Thyroid gland (tissue), 4 donors: ENCODE data around the gene CACNB4. TPM values are rescaled to one million over a fixed set of nuclear protein-coding genes. Genes with fewer than 3 reads are reported as not detected.

Source experiments
- DNase-seq, 2 donors: peaks; one replicate each; pipeline ENCODE4 v3.0.0-alpha.2; 2019
- H3K27ac ChIP-seq, 3 donors: fragments of 200-600 bp; sonication (generic); 1 replicate in 2 of 3; 2 replicates in 1 of 3; pipeline ENCODE4 v1.5.1; 2016 to 2019; ENCODE audit warnings: mild to moderate bottlenecking in 1 of 3, moderate library complexity in 1 of 3
- H3K27me3 ChIP-seq: fragments of 200-600 bp; sonication (generic); one replicate; pipeline ENCODE4 v1.5.1; 2019
- H3K36me3 ChIP-seq, 2 donors: fragments of 200-600 bp; sonication (generic); one replicate each; pipeline ENCODE4 v1.5.1; 2016 to 2019
- H3K4me1 ChIP-seq, 2 donors: fragments of 200-600 bp; sonication (generic); one replicate each; pipeline ENCODE4 v1.5.1; 2017 to 2019
- H3K4me3 ChIP-seq, 3 donors: fragments of 200-600 bp; sonication (generic); replicated peaks in 1 of 3; 1 replicate in 2 of 3; 2 replicates in 1 of 3; pipeline ENCODE4 v1.5.1; 2016; ENCODE audit warnings: mild to moderate bottlenecking in 1 of 3
- H3K9me3 ChIP-seq: fragments of 200-600 bp; sonication (generic); one replicate; pipeline ENCODE4 v1.5.1; 2017
- POLR2A ChIP-seq, 2 donors: fragments of 450-650 bp; IDR thresholded peaks; one replicate each; pipeline ENCODE4 v1.6.1; 2017; ENCODE audit warnings: antibody characterized with exemption in 2 of 2, mild to moderate bottlenecking in 2 of 2, moderate library complexity in 1 of 2
- WGBS, 2 donors: methylation state at CpG; one replicate each; pipeline ENCODE4 v1.1.5; 2017; 5-methylcytosine and 5-hydroxymethylcytosine counted together
- intact Hi-C: fragments of 100-400 bp; cut with DNase I; formaldehyde crosslinking; loops from one replicate; pipeline ENCODE4 v1.15.1; 2023
- total RNA-seq, 4 donors: library from RNA; depleted of rRNA; stranded (reverse); fragments of >200 nt; gene quantifications; one replicate each; pipeline ENCODE4 v1.2.3, GENCODE V29; 2016
- TF ChIP-seq, protein P1 (sequence below), 6 experiments: fragments of 200-600 bp in 3 of 6; fragments of 450-650 bp in 3 of 6; sonication (generic) in 3 of 6; IDR thresholded peaks; one replicate each; pipeline ENCODE4 v1.5.1; 2016 to 2019; ENCODE audit warnings: antibody characterized with exemption in 6 of 6, mild to moderate bottlenecking in 2 of 6, inconsistent platforms in 1 of 6, moderate library complexity in 1 of 6

Gene CACNB4
- total RNA-seq, 4 donors from 2014 or later: 3.0 to 3.6 (median 3.2) TPM

DNA sequence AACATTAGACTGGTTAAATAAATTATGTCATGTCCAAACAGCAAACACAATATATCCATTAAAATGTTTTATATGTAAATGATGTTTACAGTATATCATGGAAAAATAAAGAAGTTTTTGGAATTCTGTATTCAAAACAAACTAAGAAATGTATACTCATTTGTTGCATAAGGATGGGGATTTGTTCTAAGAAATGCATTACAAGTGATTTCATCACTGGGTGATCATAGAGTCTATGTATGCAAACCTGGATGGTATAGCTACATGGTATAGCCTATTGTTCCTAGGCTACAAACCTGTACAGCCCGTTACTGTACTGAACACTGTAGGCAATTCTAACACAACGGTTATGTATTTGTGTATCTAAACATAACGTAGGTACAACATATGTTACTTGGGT is 305.7 kb downstream of the CACNB4 start:
- Histone ChIP-seq H3K27ac (no peak overlapping the region), H3K4me3 (no peak overlapping the region), H3K4me1 (peaks cover 6 to 7% of the 10 kb centered on the region in 2 donors), H3K9me3 (no peaks in the 10 kb centered on the region), H3K36me3 (no peaks in the 10 kb centered on the region), H3K27me3 (no peaks in the 10 kb centered on the region)
- 95% methylated on average over 3 of the region's 3 CpGs for WGBS, 2 donors
- DNase-seq: no peak
- intact Hi-C loops: no loop called here
- TF ChIP-seq POLR2A (IDR thresholded peaks at IDR 0.05): no peak
- TF ChIP-seq, protein P1, sequence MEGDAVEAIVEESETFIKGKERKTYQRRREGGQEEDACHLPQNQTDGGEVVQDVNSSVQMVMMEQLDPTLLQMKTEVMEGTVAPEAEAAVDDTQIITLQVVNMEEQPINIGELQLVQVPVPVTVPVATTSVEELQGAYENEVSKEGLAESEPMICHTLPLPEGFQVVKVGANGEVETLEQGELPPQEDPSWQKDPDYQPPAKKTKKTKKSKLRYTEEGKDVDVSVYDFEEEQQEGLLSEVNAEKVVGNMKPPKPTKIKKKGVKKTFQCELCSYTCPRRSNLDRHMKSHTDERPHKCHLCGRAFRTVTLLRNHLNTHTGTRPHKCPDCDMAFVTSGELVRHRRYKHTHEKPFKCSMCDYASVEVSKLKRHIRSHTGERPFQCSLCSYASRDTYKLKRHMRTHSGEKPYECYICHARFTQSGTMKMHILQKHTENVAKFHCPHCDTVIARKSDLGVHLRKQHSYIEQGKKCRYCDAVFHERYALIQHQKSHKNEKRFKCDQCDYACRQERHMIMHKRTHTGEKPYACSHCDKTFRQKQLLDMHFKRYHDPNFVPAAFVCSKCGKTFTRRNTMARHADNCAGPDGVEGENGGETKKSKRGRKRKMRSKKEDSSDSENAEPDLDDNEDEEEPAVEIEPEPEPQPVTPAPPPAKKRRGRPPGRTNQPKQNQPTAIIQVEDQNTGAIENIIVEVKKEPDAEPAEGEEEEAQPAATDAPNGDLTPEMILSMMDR (IDR thresholded peaks at IDR 0.05): no peak

DNA sequence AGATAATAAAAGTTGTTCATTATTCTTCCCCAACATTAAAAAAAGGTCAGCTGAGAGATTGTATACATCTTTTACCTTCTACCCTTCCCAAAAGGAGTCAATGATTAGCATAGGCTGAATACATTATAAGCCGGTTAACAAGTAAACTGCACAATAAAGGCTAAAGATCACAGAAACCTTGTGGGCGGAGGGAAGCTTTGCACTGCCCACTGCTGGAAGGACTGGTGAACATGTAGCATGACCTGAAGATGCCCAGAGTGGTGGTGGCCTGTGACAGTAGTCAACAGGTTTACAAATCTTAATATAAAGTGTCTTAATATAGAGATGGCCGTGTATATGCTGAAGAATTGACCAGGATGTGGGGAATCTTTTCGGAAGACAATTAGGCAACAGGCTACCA is 306.3 kb downstream of the CACNB4 start:
- Histone ChIP-seq H3K4me1 (peaks cover 6 to 7% of the 10 kb centered on the region in 2 donors), H3K27me3 (no peaks in the 10 kb centered on the region), H3K9me3 (no peaks in the 10 kb centered on the region), H3K27ac (no peak overlapping the region), H3K4me3 (no peak overlapping the region), H3K36me3 (no peaks in the 10 kb centered on the region)
- 97 to 98% methylated on average over 4 of the region's 4 CpGs for WGBS, 2 donors
- TF ChIP-seq, protein P1 (IDR thresholded peaks at IDR 0.05): no peak
- TF ChIP-seq POLR2A (IDR thresholded peaks at IDR 0.05): no peak
- intact Hi-C loops: no loop called here
- no peak for DNase-seq

DNA sequence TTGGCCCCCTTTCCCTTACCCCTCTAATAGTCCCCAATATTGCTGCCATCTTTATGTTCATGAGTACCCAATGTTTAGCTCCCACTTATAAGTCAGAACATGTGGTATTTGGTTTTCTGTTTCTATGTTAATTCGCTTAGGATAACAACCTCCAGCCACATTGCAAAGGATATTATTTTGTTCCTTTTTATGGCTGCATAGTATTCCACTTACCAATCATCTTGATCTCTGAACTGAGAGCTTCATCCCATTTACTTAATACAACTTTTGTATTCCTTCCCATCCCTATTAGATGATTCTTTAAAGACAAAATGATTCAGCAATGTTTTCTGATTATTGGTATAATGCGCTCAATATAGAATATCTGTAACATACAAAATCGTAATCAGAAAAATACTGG is 307.3 kb downstream of the CACNB4 start:
- no peak for TF ChIP-seq POLR2A (IDR thresholded peaks at IDR 0.05)
- TF ChIP-seq, protein P1 (IDR thresholded peaks at IDR 0.05): no peak
- Histone ChIP-seq H3K9me3 (no peaks in the 10 kb centered on the region), H3K4me1 (no peaks in the 10 kb centered on the region), H3K4me3 (no peak overlapping the region), H3K36me3 (no peaks in the 10 kb centered on the region), H3K27me3 (no peaks in the 10 kb centered on the region), H3K27ac (no peak overlapping the region)
- 98 to 99% methylated on average over 3 of the region's 3 CpGs for WGBS, 2 donors
- DNase-seq: no peak
- intact Hi-C loops: no loop called here

DNA sequence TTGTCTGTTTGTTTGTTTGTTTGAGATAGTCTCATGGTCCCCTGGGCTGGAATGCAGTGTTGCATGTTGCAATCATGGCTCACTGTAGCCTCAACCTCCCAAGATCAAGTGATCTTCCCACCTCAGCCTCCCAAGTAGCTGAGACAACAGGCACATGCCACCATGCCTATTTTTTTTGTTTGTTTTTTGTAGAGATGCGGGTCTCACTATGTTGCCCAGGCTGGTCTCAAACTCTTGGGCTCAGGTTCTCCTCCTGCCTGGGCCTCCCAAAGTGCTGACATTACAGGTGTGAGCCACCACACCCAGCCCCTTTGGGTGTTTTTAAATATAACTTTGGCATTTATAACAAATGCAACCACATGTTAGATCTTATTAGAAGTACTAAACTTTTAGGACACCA is 308.2 kb downstream of the CACNB4 start:
- WGBS, 2 donors: 97 to 100% methylated on average over 1 of the region's 1 CpG
- intact Hi-C loops: no loop called here
- no peaks in the 10 kb centered on the region for H3K4me1 ChIP-seq
- no peak overlapping the region for H3K4me3 ChIP-seq
- TF ChIP-seq, protein P1 (IDR thresholded peaks at IDR 0.05): no peak
- TF ChIP-seq POLR2A (IDR thresholded peaks at IDR 0.05): no peak
- no peak for DNase-seq
- no peaks in the 10 kb centered on the region for H3K36me3 ChIP-seq
- no peaks in the 10 kb centered on the region for H3K27me3 ChIP-seq
- no peak overlapping the region for H3K27ac ChIP-seq
- no peaks in the 10 kb centered on the region for H3K9me3 ChIP-seq

DNA sequence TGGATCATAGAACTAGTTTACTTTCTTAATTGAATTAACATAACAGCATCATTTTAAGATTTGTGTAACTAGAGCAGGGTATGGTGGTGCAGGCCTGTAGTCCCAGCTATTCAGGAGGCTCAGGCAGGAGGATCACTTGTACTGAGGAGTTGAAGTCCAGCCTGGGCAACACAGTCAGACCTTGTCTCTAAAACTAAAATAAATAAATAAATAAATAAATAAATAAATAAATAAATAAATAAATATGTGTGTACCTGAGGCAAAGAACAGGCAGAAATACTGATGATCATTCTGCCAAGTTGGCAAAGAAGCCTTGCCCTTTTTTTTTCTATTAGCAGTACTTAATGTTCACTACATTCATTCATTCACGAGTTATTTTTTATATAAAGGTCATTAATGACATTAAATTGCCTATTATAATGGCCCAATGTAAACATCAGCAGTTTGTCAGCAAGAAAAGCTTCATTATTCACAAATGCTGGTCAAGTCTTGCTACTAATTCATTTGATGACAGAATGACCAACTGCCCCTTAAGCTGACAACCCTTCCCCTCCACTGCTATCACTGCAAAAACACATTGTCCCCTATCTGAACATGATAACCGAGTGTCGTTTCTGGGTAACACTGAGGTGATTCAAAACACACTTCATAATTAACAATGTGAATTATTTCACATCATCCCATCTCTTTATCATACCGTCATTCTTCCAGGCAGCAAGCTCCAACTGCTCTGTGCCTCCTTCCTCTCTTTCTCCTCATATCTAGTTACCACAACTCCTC is 309.6 kb downstream of the CACNB4 start:
- DNase-seq: no peak
- Histone ChIP-seq H3K27me3 (no peaks in the 10 kb centered on the region), H3K9me3 (no peaks in the 10 kb centered on the region), H3K4me3 (no peak overlapping the region), H3K4me1 (no peaks in the 10 kb centered on the region), H3K27ac (no peak overlapping the region), H3K36me3 (peaks cover 0 to 3% of the 10 kb centered on the region in 2 donors)
- no peak for TF ChIP-seq POLR2A (IDR thresholded peaks at IDR 0.05)
- TF ChIP-seq, protein P1 (IDR thresholded peaks at IDR 0.05): no peak
- 97 to 99% methylated on average over 4 of the region's 4 CpGs for WGBS, 2 donors
- intact Hi-C loops: no loop called here
